ENCODE data around the gene PTK6.

The PTK6 gene

GRCh38 chr20:63567386-63568169 lies 30.4 kb upstream of the PTK6 start:
- Histone ChIP-seq H3K27me3 (peaks cover 94 to 99% (median 97%) of the 10 kb centered on the region in 11 experiments), H3K4me3 (peak overlapping the region; percentile 16 to 55 (median 38); a peak in 17 of 20 replicates), H3K4me2 (peak overlapping the region; percentile 92 to 100 (median 97)), H3K9me3 (replicated peaks in 1 of 11) (no peaks in the 10 kb centered on the region), H3K27ac (peak overlapping the region in 6 of 11 experiments; percentile 3 to 50 (median 24); a peak in 8 of 22 replicates), H4K20me1 (peaks cover 96 to 100% (median 100%) of the 10 kb centered on the region in 11 experiments), H3K36me3 (peaks cover 0 to 19% (median 0%) of the 10 kb centered on the region in 11 experiments; a peak in 3 of 22 replicates), H3K4me1 (peaks cover 44 to 63% (median 54%) of the 10 kb centered on the region in 10 experiments), H3K9ac (peak overlapping the region in 3 of 11 experiments; percentile 28 to 37 (median 29); a peak in 4 of 22 replicates)
- no peak for TF ChIP-seq Cebpa-rat (IDR thresholded peaks at IDR 0.05)

GRCh38 chr20:63567136-63567385 lies 29.9 kb upstream of the PTK6 start:
- H3K9me3 ChIP-seq (replicated peaks in 1 of 11): no peaks in the 10 kb centered on the region
- TF ChIP-seq Cebpa-rat (IDR thresholded peaks at IDR 0.05): no peak
- H3K4me1 ChIP-seq: peaks cover 48 to 68% (median 59%) of the 10 kb centered on the region in 10 experiments
- peaks cover 94 to 99% (median 97%) of the 10 kb centered on the region in 11 experiments for H3K27me3 ChIP-seq
- no peak overlapping the region for H3K4me3 ChIP-seq
- peak overlapping the region; percentile 92 to 100 (median 97) for H3K4me2 ChIP-seq
- peaks cover 0 to 16% (median 0%) of the 10 kb centered on the region in 11 experiments; a peak in 3 of 22 replicates for H3K36me3 ChIP-seq
- H3K9ac ChIP-seq: no peak overlapping the region
- H4K20me1 ChIP-seq: peaks cover 96 to 100% (median 100%) of the 10 kb centered on the region in 11 experiments
- peak overlapping the region in 2 of 11 experiments; percentile 22 to 30; a peak in 2 of 22 replicates for H3K27ac ChIP-seq

- TF ChIP-seq Cebpa-rat (IDR thresholded peaks at IDR 0.05): no peak
- Histone ChIP-seq H3K27me3 (peaks cover 94 to 99% (median 97%) of the 10 kb centered on the region in 11 experiments), H3K9ac (no peak overlapping the region), H3K4me3 (no peak overlapping the region), H4K20me1 (peaks cover 96 to 100% (median 100%) of the 10 kb centered on the region in 11 experiments), H3K4me1 (peaks cover 48 to 73% (median 64%) of the 10 kb centered on the region in 10 experiments), H3K27ac (no peak overlapping the region), H3K4me2 (peak overlapping the region; percentile 92 to 100 (median 97); a peak in 19 of 22 replicates), H3K9me3 (replicated peaks in 1 of 11) (no peaks in the 10 kb centered on the region), H3K36me3 (peaks cover 0 to 16% (median 0%) of the 10 kb centered on the region in 11 experiments; a peak in 2 of 22 replicates)
Measured at GRCh38 chr20:63566395-63567135, 29.4 kb upstream of the PTK6 start.

GRCh38 chr20:63565699-63566335 lies 28.6 kb upstream of the PTK6 start:
- Histone ChIP-seq H3K4me2 (no peak overlapping the region), H3K9me3 (replicated peaks in 1 of 11) (no peaks in the 10 kb centered on the region), H3K9ac (no peak overlapping the region), H4K20me1 (peaks cover 97 to 100% (median 100%) of the 10 kb centered on the region in 11 experiments), H3K27me3 (peaks cover 94 to 99% (median 97%) of the 10 kb centered on the region in 11 experiments), H3K4me1 (peaks cover 48 to 79% (median 71%) of the 10 kb centered on the region in 10 experiments), H3K27ac (no peak overlapping the region), H3K36me3 (peaks cover 0 to 19% (median 0%) of the 10 kb centered on the region in 11 experiments; a peak in 2 of 22 replicates), H3K4me3 (no peak overlapping the region)
- TF ChIP-seq Cebpa-rat (IDR thresholded peaks at IDR 0.05): no peak

- no peaks in the 10 kb centered on the region for H3K9me3 ChIP-seq (replicated peaks in 1 of 11)
- no peak overlapping the region for H3K4me3 ChIP-seq
- H3K4me2 ChIP-seq: no peak overlapping the region
- H3K27ac ChIP-seq: no peak overlapping the region
- H4K20me1 ChIP-seq: peaks cover 92 to 100% (median 97%) of the 10 kb centered on the region in 11 experiments
- H3K27me3 ChIP-seq: peaks cover 93 to 99% (median 97%) of the 10 kb centered on the region in 11 experiments
- TF ChIP-seq Cebpa-rat (IDR thresholded peaks at IDR 0.05): no peak
- H3K9ac ChIP-seq: no peak overlapping the region
- peaks cover 47 to 74% (median 67%) of the 10 kb centered on the region in 10 experiments for H3K4me1 ChIP-seq
- peaks cover 0 to 19% (median 0%) of the 10 kb centered on the region in 11 experiments; a peak in 2 of 22 replicates for H3K36me3 ChIP-seq
Measured at GRCh38 chr20:63565021-63565698, 28.0 kb upstream of the PTK6 start.

- TF ChIP-seq Cebpa-rat (IDR thresholded peaks at IDR 0.05): no peak
- Histone ChIP-seq H3K4me2 (peak overlapping the region in 5 of 11 experiments; percentile 95 to 99 (median 96); a peak in 7 of 22 replicates), H3K9ac (no peak overlapping the region), H4K20me1 (peaks cover 83 to 96% (median 89%) of the 10 kb centered on the region in 11 experiments), H3K36me3 (peaks cover 0 to 19% (median 0%) of the 10 kb centered on the region in 11 experiments; a peak in 2 of 22 replicates), H3K9me3 (replicated peaks in 1 of 11) (no peaks in the 10 kb centered on the region), H3K27me3 (peaks cover 84 to 90% (median 90%) of the 10 kb centered on the region in 11 experiments), H3K27ac (no peak overlapping the region), H3K4me3 (no peak overlapping the region), H3K4me1 (peaks cover 38 to 65% (median 57%) of the 10 kb centered on the region in 10 experiments)
Measured at GRCh38 chr20:63564036-63564810, 27.0 kb upstream of the PTK6 start.

GRCh38 chr20:63563225-63563935 lies 26.2 kb upstream of the PTK6 start:
- H3K4me1 ChIP-seq: peaks cover 29 to 56% (median 49%) of the 10 kb centered on the region in 10 experiments
- peaks cover 74 to 88% (median 80%) of the 10 kb centered on the region in 11 experiments for H4K20me1 ChIP-seq
- TF ChIP-seq Cebpa-rat (IDR thresholded peaks at IDR 0.05): no peak
- H3K4me2 ChIP-seq: peak overlapping the region; percentile 33 to 99 (median 95); a peak in 20 of 22 replicates
- H3K9me3 ChIP-seq (replicated peaks in 1 of 11): no peaks in the 10 kb centered on the region
- peaks cover 0 to 19% (median 0%) of the 10 kb centered on the region in 11 experiments; a peak in 2 of 22 replicates for H3K36me3 ChIP-seq
- H3K27me3 ChIP-seq: peaks cover 75 to 87% (median 82%) of the 10 kb centered on the region in 11 experiments
- H3K27ac ChIP-seq: no peak overlapping the region
- no peak overlapping the region for H3K9ac ChIP-seq
- H3K4me3 ChIP-seq: 0 out of 20 replicates have a peak overlapping the region, but pooled peaks of 2 of the 10 experiments have one; percentile 28 to 43

Measured in BLaER1 treated with 17β-estradiol and CSF1 and Interleukin-3, amounts not matched to agents 10 nM and 100 nM (cell line).